Parathyroid adenoma (tissue), 2 donors: ENCODE results near the gene TMEM132C.

Experiments used
- H2AFZ ChIP-seq: fragments of 300-600 bp; sonication (generic); one replicate; pipeline ENCODE4 v1.7.0; 2017; ENCODE audit warnings: antibody characterized with exemption, mild to moderate bottlenecking
- H3K27ac ChIP-seq: fragments of 300-600 bp; sonication (generic); one replicate; pipeline ENCODE4 v1.7.0; 2017
- H3K27me3 ChIP-seq: fragments of 300-600 bp; sonication (generic); one replicate; pipeline ENCODE4 v1.7.0; 2017; ENCODE audit warnings: low read length; ENCODE audit not compliant: control insufficient read depth, insufficient read depth
- H3K36me3 ChIP-seq: fragments of 300-600 bp; sonication (generic); one replicate; pipeline ENCODE4 v1.7.0; 2017; ENCODE audit warnings: low read length; ENCODE audit not compliant: control insufficient read depth, insufficient read depth
- H3K4me1 ChIP-seq: fragments of 300-600 bp; sonication (generic); one replicate; pipeline ENCODE4 v1.7.0; 2017; ENCODE audit warnings: control low read depth
- H3K4me2 ChIP-seq: fragments of 300-600 bp; sonication (generic); one replicate; pipeline ENCODE4 v1.7.0; 2017; ENCODE audit warnings: low read length
- H3K4me3 ChIP-seq: fragments of 300-600 bp; sonication (generic); one replicate; pipeline ENCODE4 v1.7.0; 2017; ENCODE audit warnings: low read depth, low read length
- H3K79me2 ChIP-seq: fragments of 300-600 bp; sonication (generic); one replicate; pipeline ENCODE4 v1.7.0; 2017; ENCODE audit warnings: control low read depth
- H3K9ac ChIP-seq: fragments of 300-600 bp; sonication (generic); one replicate; pipeline ENCODE4 v1.7.0; 2017; ENCODE audit warnings: mild to moderate bottlenecking
- H3K9me3 ChIP-seq: fragments of 300-600 bp; sonication (generic); one replicate; pipeline ENCODE4 v1.7.0; 2017; ENCODE audit warnings: low read length; ENCODE audit not compliant: control insufficient read depth
- TF ChIP-seq, protein P1 (sequence below): fragments of 300-600 bp; sonication (generic); IDR thresholded peaks from one replicate; pipeline ENCODE4 v1.7.0; 2017; ENCODE audit warnings: antibody characterized with exemption, mild to moderate bottlenecking
- donor health status: primary hyperparathyroidism.

TMEM132C gene

DNA sequence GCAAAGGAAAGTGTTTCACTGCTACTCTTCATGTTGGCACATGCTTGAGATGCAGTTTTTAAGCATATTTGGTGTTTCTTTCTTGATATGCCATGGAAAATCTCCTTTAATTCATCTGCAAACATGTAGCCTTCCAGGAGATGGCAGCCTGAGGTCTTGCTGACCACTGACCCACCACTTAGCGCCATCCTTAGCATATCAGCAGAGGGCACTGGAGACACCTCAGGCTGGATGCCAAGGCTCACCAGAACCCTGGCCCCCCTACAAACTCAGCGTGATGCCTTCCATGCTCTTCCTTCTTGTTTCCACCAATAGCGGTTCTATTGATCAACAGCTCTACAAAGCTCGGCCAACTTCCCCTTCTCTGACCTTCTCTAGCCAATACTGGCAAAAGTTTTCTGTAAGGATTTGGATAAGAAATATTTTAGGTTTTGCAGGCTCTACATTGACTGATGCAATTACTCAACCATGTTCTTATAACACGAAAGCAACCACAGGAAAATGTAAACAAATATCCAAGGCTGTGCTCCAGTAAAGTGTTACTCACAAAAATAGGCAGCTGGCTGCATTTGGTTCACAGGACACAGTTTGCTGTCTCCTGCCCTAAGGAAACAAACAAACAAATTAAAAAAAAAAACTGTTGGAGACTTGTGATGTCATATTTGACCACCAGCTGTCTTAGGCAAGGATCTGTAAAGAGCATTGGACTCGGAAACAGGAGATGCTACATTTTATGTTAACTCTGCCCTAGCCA is 347.0 kb downstream of the TMEM132C start:
- Histone ChIP-seq H3K27me3 (no peaks in the 10 kb centered on the region), H3K79me2 (no peaks in the 10 kb centered on the region), H3K4me1 (no peaks in the 10 kb centered on the region), H3K36me3 (no peaks in the 10 kb centered on the region), H2AFZ (no peak overlapping the region), H3K4me2 (no peak overlapping the region), H3K27ac (no peak overlapping the region), H3K4me3 (no peak overlapping the region), H3K9ac (no peak overlapping the region), H3K9me3 (no peaks in the 10 kb centered on the region)
- TF ChIP-seq, protein P1, sequence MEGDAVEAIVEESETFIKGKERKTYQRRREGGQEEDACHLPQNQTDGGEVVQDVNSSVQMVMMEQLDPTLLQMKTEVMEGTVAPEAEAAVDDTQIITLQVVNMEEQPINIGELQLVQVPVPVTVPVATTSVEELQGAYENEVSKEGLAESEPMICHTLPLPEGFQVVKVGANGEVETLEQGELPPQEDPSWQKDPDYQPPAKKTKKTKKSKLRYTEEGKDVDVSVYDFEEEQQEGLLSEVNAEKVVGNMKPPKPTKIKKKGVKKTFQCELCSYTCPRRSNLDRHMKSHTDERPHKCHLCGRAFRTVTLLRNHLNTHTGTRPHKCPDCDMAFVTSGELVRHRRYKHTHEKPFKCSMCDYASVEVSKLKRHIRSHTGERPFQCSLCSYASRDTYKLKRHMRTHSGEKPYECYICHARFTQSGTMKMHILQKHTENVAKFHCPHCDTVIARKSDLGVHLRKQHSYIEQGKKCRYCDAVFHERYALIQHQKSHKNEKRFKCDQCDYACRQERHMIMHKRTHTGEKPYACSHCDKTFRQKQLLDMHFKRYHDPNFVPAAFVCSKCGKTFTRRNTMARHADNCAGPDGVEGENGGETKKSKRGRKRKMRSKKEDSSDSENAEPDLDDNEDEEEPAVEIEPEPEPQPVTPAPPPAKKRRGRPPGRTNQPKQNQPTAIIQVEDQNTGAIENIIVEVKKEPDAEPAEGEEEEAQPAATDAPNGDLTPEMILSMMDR, result no peak

DNA sequence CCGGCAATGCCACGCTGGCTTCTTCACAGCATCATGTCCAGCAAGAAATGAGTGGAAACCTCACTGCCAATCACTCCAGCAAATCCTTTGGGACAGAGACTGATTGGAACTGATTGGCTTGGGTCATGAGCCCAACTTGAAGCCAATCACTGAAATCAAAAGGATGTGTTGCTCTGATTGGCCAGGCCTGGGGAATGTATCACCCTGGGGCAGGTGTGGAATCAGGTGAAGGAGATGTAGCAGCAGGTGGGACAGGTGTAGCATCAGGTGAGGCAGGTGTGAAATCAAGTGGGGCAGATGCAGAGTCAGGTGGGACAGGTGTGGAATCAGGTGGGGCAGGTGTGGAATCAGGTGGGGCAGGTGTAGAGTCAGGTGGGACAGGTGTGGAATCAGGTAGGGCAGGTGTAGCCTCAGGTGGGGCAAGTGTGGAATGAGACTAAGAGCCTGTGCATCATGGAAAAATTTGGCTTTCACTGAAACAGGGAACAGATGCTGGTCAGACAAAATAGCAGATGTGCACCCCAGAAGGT is 350.4 kb downstream of the TMEM132C start:
- no peak overlapping the region for H3K9ac ChIP-seq
- no peak overlapping the region for H3K4me3 ChIP-seq
- TF ChIP-seq, protein P1, result no peak
- H3K9me3 ChIP-seq, result no peaks in the 10 kb centered on the region
- no peak overlapping the region for H3K4me2 ChIP-seq
- H3K27me3 ChIP-seq, result no peaks in the 10 kb centered on the region
- H3K36me3 ChIP-seq, result no peaks in the 10 kb centered on the region
- no peak overlapping the region for H3K27ac ChIP-seq
- H3K79me2 ChIP-seq, result no peaks in the 10 kb centered on the region
- no peak overlapping the region for H2AFZ ChIP-seq
- no peaks in the 10 kb centered on the region for H3K4me1 ChIP-seq

DNA sequence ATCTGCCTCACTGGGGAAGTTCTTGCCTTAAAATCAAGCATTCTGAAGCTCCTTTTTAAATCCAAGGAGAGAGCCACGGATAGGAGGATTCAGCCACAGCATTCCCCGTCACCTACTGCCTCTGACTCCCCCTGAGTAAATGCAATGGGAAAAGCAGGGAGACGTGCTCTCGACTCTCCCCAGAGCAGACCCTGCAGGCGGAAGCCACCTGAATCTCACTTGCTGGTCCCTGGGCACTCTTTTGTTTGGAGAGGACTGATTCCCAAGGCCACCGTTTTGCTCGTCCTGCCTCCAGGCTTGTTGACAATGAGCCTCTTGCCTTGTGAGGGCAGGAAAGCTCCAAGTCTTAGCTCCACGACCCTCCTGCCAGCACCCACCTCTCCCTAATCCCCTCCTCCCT is 352.3 kb downstream of the TMEM132C start:
- TF ChIP-seq, protein P1, result no peak
- H3K4me1 ChIP-seq, result no peaks in the 10 kb centered on the region
- no peak overlapping the region for H3K4me3 ChIP-seq
- H3K4me2 ChIP-seq, result no peak overlapping the region
- no peak overlapping the region for H3K27ac ChIP-seq
- no peaks in the 10 kb centered on the region for H3K9me3 ChIP-seq
- H3K27me3 ChIP-seq, result no peaks in the 10 kb centered on the region
- no peaks in the 10 kb centered on the region for H3K36me3 ChIP-seq
- no peak overlapping the region for H2AFZ ChIP-seq
- H3K79me2 ChIP-seq, result no peaks in the 10 kb centered on the region
- no peak overlapping the region for H3K9ac ChIP-seq

DNA sequence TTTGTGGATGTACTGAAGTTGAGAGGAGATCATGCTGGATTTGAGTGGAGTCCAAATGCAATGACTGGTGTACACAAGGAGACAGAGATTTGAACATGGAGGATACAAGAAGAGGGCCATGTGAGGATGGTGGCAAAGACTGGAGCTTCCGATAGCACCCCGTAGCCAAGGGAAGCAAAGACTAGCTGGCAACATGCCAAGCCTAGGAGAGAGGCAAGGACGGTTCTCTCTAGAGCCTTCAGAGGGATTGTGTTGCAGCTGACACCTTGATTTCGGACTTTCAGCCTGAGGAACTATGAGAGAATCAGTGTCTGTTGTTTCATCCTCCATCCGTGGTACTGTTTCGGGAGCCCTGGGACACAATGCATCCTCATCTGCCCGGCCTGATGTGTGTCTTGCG is 354.3 kb downstream of the TMEM132C start:
- Histone ChIP-seq H3K36me3 (no peaks in the 10 kb centered on the region), H3K4me2 (no peak overlapping the region), H2AFZ (no peak overlapping the region), H3K9ac (no peak overlapping the region), H3K4me1 (no peaks in the 10 kb centered on the region), H3K9me3 (no peaks in the 10 kb centered on the region), H3K79me2 (no peaks in the 10 kb centered on the region), H3K27ac (no peak overlapping the region), H3K4me3 (no peak overlapping the region), H3K27me3 (no peaks in the 10 kb centered on the region)
- TF ChIP-seq, protein P1, result no peak

DNA sequence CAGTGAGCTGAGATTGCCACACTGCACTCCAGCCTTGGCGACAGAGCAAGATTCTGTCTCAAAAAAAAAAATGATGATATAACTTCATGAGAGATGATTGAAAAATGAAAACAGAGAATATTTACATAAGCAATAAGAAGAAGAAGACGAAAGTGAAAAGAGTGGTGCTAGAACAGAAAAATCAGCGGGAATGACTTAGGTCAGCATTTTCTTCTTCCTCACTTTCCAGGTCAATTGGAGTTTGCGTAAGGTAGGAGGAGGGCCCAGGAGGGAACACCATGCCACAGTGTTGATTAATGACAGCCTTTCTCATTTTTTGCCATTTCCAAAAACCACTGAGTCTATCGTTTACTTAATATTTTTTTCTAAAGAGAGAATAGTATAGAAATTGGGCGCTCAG is 356.8 kb downstream of the TMEM132C start:
- no peak overlapping the region for H3K4me3 ChIP-seq
- TF ChIP-seq, protein P1, result no peak
- H3K36me3 ChIP-seq, result no peaks in the 10 kb centered on the region
- H3K9ac ChIP-seq, result no peak overlapping the region
- H3K4me1 ChIP-seq, result no peaks in the 10 kb centered on the region
- H3K9me3 ChIP-seq, result no peaks in the 10 kb centered on the region
- H3K27ac ChIP-seq, result no peak overlapping the region
- H2AFZ ChIP-seq, result no peak overlapping the region
- no peaks in the 10 kb centered on the region for H3K27me3 ChIP-seq
- H3K79me2 ChIP-seq, result no peaks in the 10 kb centered on the region
- no peak overlapping the region for H3K4me2 ChIP-seq
